ENCODE results near the gene HLA-G.

DNA sequence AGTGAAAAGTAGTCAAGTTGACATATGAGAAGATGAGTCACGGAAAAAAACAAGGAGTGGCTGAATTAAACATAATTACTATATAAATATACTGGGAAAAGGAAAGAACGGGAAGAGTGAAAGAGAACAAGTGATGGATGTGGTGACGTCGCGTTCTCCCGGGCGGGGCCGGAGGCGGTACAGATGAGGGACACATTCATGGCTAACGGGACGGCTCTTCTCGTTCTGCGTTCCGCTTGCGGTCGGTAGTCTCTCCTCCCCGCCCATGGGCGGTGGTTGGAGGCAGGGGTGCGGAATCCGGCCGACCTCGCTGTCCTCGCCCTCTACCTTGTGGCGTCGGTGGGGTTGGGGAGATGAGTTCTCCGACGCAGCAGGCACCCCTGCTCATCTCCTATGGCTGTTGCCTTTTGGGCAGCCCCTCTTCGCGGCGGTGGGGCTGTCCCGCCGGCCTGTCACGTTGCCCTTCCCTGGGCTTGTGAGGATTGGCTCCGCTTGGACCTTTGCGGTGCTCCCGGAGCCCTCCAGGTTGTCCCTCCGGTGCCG is 22.5 kb downstream of the HLA-G start:
- no peak for TF ChIP-seq EZH2phosphoT487 (IDR thresholded peaks at IDR 0.05; ENCODE audit: insufficient read depth, low read depth)
- no peak for TF ChIP-seq EZH2 (IDR thresholded peaks at IDR 0.05; ENCODE audit: insufficient read depth, poor library complexity, severe bottlenecking)
